Ascending aorta (tissue), 2 donors: ENCODE results near the gene G6PC1. TPM values are rescaled to one million over a fixed set of nuclear protein-coding genes. Genes with fewer than 3 reads are reported as not detected.
A peak's percentile ranks its signal among the peaks of the same experiment; 100 is the strongest.

Source experiments
- DNase-seq, 2 donors: peaks; one replicate each; pipeline ENCODE4 v3.0.0-alpha.2; 2019; ENCODE audit warnings: low spot score in 2 of 2
- H3K27ac ChIP-seq, 2 donors: fragments of 200-600 bp; sonication (generic); one replicate each; pipeline ENCODE4 v1.5.1; 2016 to 2017; ENCODE audit warnings: mild to moderate bottlenecking in 1 of 2
- H3K27me3 ChIP-seq: fragments of 200-600 bp; sonication (generic); one replicate; pipeline ENCODE4 v1.5.1; 2017
- H3K36me3 ChIP-seq, 2 donors: fragments of 200-600 bp; sonication (generic); one replicate each; pipeline ENCODE4 v1.5.1; 2016
- H3K4me1 ChIP-seq, 2 donors: fragments of 200-600 bp; sonication (generic); one replicate each; pipeline ENCODE4 v1.5.1; 2016 to 2017; ENCODE audit warnings: mild to moderate bottlenecking in 1 of 2
- H3K4me3 ChIP-seq, 2 donors: fragments of 200-600 bp; sonication (generic); one replicate each; pipeline ENCODE4 v1.5.1; 2016 to 2017; ENCODE audit warnings: mild to moderate bottlenecking in 1 of 2
- H3K9me3 ChIP-seq, 2 donors: fragments of 200-600 bp; sonication (generic); one replicate each; pipeline ENCODE4 v1.5.1; 2016
- intact Hi-C: fragments of 100-400 bp; cut with DNase I; formaldehyde crosslinking; loops from one replicate; pipeline ENCODE4 v1.15.1; 2023
- total RNA-seq: library from RNA; depleted of rRNA; stranded (reverse); fragments of >200 nt; gene quantifications from one replicate; pipeline ENCODE4 v1.1.0, GENCODE V29; 2016
- TF ChIP-seq, protein P1 (sequence below), 3 experiments: fragments of 200-600 bp in 2 of 3; fragments of 450-650 bp in 1 of 3; sonication (generic) in 2 of 3; IDR thresholded peaks; one replicate each; pipeline ENCODE4 v1.5.1; 2016 to 2019; ENCODE audit warnings: antibody characterized with exemption in 3 of 3, mild to moderate bottlenecking in 1 of 3, moderate library complexity in 1 of 3

Gene G6PC1
- total RNA-seq, 1 donor from 2014 or later = not detected

DNA sequence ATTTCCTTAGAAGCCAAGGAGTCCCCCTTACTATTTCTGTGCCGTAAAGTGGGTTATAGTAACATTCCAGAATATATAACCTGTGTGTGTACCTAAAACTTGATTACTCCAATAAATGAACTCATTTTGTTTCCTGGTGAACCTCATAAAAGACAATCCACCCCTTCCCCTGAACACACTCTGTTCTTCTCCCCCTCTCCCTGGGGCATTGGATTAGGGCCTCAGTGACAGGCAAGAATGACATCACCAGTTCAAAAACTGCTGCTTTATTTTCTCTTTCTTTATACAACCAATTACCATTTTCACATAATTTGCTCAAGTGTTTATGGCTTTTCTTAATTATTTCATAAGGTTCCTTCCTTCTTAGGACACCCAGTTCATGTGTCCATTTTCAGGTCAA, 46.2 kb downstream of the G6PC1 start:
- intact Hi-C loops = no loop called here
- TF ChIP-seq, protein P1, sequence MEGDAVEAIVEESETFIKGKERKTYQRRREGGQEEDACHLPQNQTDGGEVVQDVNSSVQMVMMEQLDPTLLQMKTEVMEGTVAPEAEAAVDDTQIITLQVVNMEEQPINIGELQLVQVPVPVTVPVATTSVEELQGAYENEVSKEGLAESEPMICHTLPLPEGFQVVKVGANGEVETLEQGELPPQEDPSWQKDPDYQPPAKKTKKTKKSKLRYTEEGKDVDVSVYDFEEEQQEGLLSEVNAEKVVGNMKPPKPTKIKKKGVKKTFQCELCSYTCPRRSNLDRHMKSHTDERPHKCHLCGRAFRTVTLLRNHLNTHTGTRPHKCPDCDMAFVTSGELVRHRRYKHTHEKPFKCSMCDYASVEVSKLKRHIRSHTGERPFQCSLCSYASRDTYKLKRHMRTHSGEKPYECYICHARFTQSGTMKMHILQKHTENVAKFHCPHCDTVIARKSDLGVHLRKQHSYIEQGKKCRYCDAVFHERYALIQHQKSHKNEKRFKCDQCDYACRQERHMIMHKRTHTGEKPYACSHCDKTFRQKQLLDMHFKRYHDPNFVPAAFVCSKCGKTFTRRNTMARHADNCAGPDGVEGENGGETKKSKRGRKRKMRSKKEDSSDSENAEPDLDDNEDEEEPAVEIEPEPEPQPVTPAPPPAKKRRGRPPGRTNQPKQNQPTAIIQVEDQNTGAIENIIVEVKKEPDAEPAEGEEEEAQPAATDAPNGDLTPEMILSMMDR (IDR thresholded peaks at IDR 0.05) = no peak
- peak overlapping the region; percentile 56 to 66 for H3K27ac ChIP-seq
- peaks cover 0 to 12% of the 10 kb centered on the region in 2 donors for H3K4me1 ChIP-seq
- peaks cover 18 to 20% of the 10 kb centered on the region in 2 donors for H3K36me3 ChIP-seq
- no peak overlapping the region for H3K4me3 ChIP-seq
- no peak for DNase-seq
- no peaks in the 10 kb centered on the region for H3K9me3 ChIP-seq
- no peaks in the 10 kb centered on the region for H3K27me3 ChIP-seq

DNA sequence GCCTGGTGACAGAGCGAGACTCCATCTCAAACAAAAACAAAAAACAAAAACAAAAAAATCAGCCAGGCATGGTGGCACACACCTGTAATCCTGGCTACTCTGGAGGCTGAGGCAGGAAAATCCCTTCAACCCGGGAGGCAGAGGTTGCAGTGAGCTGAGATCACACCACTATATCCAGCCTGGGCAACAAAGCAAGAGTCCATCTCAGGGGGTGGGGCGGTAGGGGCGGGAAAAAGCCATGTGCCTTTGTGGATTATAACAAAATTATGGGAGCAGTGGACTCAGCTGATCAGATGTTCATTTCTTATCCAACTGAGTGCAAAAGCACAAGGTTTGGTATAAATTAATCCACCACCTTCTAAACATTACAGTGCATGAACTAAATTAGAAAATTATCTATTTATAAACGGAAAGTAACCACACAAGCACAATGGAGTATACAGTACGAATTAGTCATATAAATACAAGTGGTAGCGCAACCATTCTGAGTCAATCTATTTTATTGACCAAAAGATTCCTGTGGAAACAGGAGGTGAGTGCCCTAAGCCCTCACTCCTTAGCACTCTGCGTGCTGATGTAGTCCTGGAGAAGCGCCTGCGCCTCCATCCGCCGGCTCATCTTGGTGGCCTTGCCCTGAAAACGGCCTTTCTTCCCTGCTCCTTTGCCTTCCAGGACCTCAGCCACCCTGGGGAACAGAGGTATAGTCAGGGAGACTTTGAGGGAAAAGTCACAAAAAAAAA, 49.6 kb downstream of the G6PC1 start:
- H3K9me3 ChIP-seq = no peaks in the 10 kb centered on the region
- H3K27ac ChIP-seq = no peak overlapping the region
- H3K36me3 ChIP-seq = peaks cover 51 to 52% of the 10 kb centered on the region in 2 donors
- TF ChIP-seq, protein P1 (IDR thresholded peaks at IDR 0.05) = no peak
- H3K4me1 ChIP-seq = peaks cover 0 to 7% of the 10 kb centered on the region in 2 donors
- H3K4me3 ChIP-seq = no peak overlapping the region
- no peak for DNase-seq
- intact Hi-C loops = no loop called here
- no peaks in the 10 kb centered on the region for H3K27me3 ChIP-seq

Other genes with a start within 250 kb of the G6PC1 start
- gene TUBG2, start 241.5 kb upstream of the G6PC1 start, total RNA-seq = 73.1 TPM
- gene PLEKHH3, start 223.8 kb upstream of the G6PC1 start, total RNA-seq = 105 TPM
- 91.2 TPM for gene CCR10, start 219.0 kb upstream of the G6PC1 start, total RNA-seq
- 10.5 TPM for gene CNTNAP1, start 218.3 kb upstream of the G6PC1 start, total RNA-seq
- gene EZH1, start 155.8 kb upstream of the G6PC1 start, total RNA-seq = 169 TPM
- gene RAMP2, start 139.6 kb upstream of the G6PC1 start, total RNA-seq = 80.5 TPM
- gene VPS25, start 127.3 kb upstream of the G6PC1 start, total RNA-seq = 40.9 TPM
- gene WNK4, start 120.2 kb upstream of the G6PC1 start, total RNA-seq = not detected
- 9.8 TPM for gene COA3, start 102.1 kb upstream of the G6PC1 start, total RNA-seq
- gene CNTD1, start 101.9 kb upstream of the G6PC1 start, total RNA-seq = not detected
- gene BECN1, start 76.5 kb upstream of the G6PC1 start, total RNA-seq = 66.1 TPM
- 29.7 TPM for gene PSME3, start 67.4 kb upstream of the G6PC1 start, total RNA-seq
- gene AOC2, start 56.2 kb upstream of the G6PC1 start, total RNA-seq = not detected
- gene AOC3, start 49.6 kb upstream of the G6PC1 start, total RNA-seq = 128 TPM
- gene AARSD1, start 63.7 kb downstream of the G6PC1 start, total RNA-seq = 3.8 TPM
- gene PTGES3L, start 79.3 kb downstream of the G6PC1 start, total RNA-seq = not detected
- gene RUNDC1, start 79.8 kb downstream of the G6PC1 start, total RNA-seq = 10.2 TPM
- 417 TPM for gene RPL27, start 97.6 kb downstream of the G6PC1 start, total RNA-seq
- gene IFI35, start 106.0 kb downstream of the G6PC1 start, total RNA-seq = 45.2 TPM
- 296 TPM for gene VAT1, start 121.6 kb downstream of the G6PC1 start, total RNA-seq
- gene RND2, start 124.4 kb downstream of the G6PC1 start, total RNA-seq = 7.3 TPM
- gene BRCA1, start 224.6 kb downstream of the G6PC1 start, total RNA-seq = 0.85 TPM